ENCODE results near the gene ST7L. TPM values are rescaled to one million over a fixed set of nuclear protein-coding genes. Genes with fewer than 3 reads are reported as not detected.

ST7L gene
- total RNA-seq, 1 experiment from 2014 or later, result 17.5 TPM

GRCh38 chr1:112629256-112629655, 10.3 kb upstream of the ST7L start:
- H3K4me2 ChIP-seq (ENCODE audit: low read length), result no peak overlapping the region
- BruUV-seq (replicated peaks), result no TSS peak
- H4K20me1 ChIP-seq (ENCODE audit: low read length), result peaks cover 78% of the 10 kb centered on the region
- DNase-seq, result no peak
- no peak overlapping the region for H3K27ac ChIP-seq (ENCODE audit: low read length)
- TF ChIP-seq CTCF (conservative IDR thresholded peaks at IDR 0.05; ENCODE audit: low read depth, low read length) (no peak), EZH2 (IDR thresholded peaks at IDR 0.05; ENCODE audit: low read length, unreplicated experiment) (no peak), EZH2phosphoT487 (IDR thresholded peaks at IDR 0.05; ENCODE audit: borderline replicate concordance, low read length) (no peak)
- no peak overlapping the region for H3K9ac ChIP-seq (ENCODE audit: low read length)
- H3K9me3 ChIP-seq (ENCODE audit: low read length), result no peaks in the 10 kb centered on the region
- ChIA-PET POLR2A (ENCODE audit: unreplicated experiment) (no interaction called here), CTCF (no interaction called here)
- intact Hi-C loops (cut with micrococcal nuclease), result no loop called here
- no peak overlapping the region for H3K4me3 ChIP-seq (ENCODE audit: low read length)
- H3K36me3 ChIP-seq (ENCODE audit: low read depth, low read length), result peaks cover 22% of the 10 kb centered on the region; the same call in 1 of the 2 replicates
- H2AFZ ChIP-seq (ENCODE audit: low read length), result no peak overlapping the region
- H3K9me2 ChIP-seq (replicated peaks; ENCODE audit: low read length), result no peaks in the 10 kb centered on the region
- peaks cover 100% of the 10 kb centered on the region for H3K79me2 ChIP-seq (ENCODE audit: low read length)
- no peaks in the 10 kb centered on the region for H3F3A ChIP-seq (ENCODE audit: low read length, unreplicated experiment)
- no peaks in the 10 kb centered on the region for H3K4me1 ChIP-seq (ENCODE audit: insufficient read depth, low read length)
- ATAC-seq, result no peak
- no peaks in the 10 kb centered on the region for H3K27me3 ChIP-seq (ENCODE audit: low read length)

- Histone ChIP-seq H2AFZ (ENCODE audit: low read length) (no peak overlapping the region), H3K36me3 (ENCODE audit: low read depth, low read length) (peaks cover 22% of the 10 kb centered on the region; the same call in 1 of the 2 replicates), H3K4me2 (ENCODE audit: low read length) (no peak overlapping the region), H3K9ac (ENCODE audit: low read length) (no peak overlapping the region), H3K27me3 (ENCODE audit: low read length) (no peaks in the 10 kb centered on the region), H3F3A (ENCODE audit: low read length, unreplicated experiment) (no peaks in the 10 kb centered on the region), H3K9me2 (replicated peaks; ENCODE audit: low read length) (no peaks in the 10 kb centered on the region), H3K79me2 (ENCODE audit: low read length) (peaks cover 99% of the 10 kb centered on the region), H4K20me1 (ENCODE audit: low read length) (peaks cover 70% of the 10 kb centered on the region), H3K9me3 (ENCODE audit: low read length) (no peaks in the 10 kb centered on the region), H3K4me3 (ENCODE audit: low read length) (no peak overlapping the region), H3K4me1 (ENCODE audit: insufficient read depth, low read length) (no peaks in the 10 kb centered on the region), H3K27ac (ENCODE audit: low read length) (no peak overlapping the region)
- TF ChIP-seq CTCF (conservative IDR thresholded peaks at IDR 0.05; ENCODE audit: low read depth, low read length) (no peak), EZH2phosphoT487 (IDR thresholded peaks at IDR 0.05; ENCODE audit: borderline replicate concordance, low read length) (no peak), EZH2 (IDR thresholded peaks at IDR 0.05; ENCODE audit: low read length, unreplicated experiment) (no peak)
- ChIA-PET CTCF (no interaction called here), POLR2A (ENCODE audit: unreplicated experiment) (no interaction called here)
- ATAC-seq (no peak), DNase-seq (no peak)
- intact Hi-C loops (cut with micrococcal nuclease), result no loop called here
- BruUV-seq (replicated peaks), result no TSS peak
Observed at GRCh38 chr1:112628516-112628915, 9.6 kb upstream of the ST7L start.

GRCh38 chr1:112626887-112627286, 7.9 kb upstream of the ST7L start:
- TF ChIP-seq CTCF (conservative IDR thresholded peaks at IDR 0.05; ENCODE audit: low read depth, low read length), result no peak
- TF ChIP-seq EZH2phosphoT487 (IDR thresholded peaks at IDR 0.05; ENCODE audit: borderline replicate concordance, low read length), result no peak
- TF ChIP-seq EZH2 (IDR thresholded peaks at IDR 0.05; ENCODE audit: low read length, unreplicated experiment), result no peak
- Histone ChIP-seq H3K4me2 (ENCODE audit: low read length) (no peak overlapping the region), H3K27me3 (ENCODE audit: low read length) (no peaks in the 10 kb centered on the region), H3F3A (ENCODE audit: low read length, unreplicated experiment) (no peaks in the 10 kb centered on the region), H3K79me2 (ENCODE audit: low read length) (peaks cover 98% of the 10 kb centered on the region), H3K9me3 (ENCODE audit: low read length) (no peaks in the 10 kb centered on the region), H3K27ac (ENCODE audit: low read length) (no peak overlapping the region), H3K4me3 (ENCODE audit: low read length) (no peak overlapping the region), H3K9me2 (replicated peaks; ENCODE audit: low read length) (no peaks in the 10 kb centered on the region), H3K36me3 (ENCODE audit: low read depth, low read length) (peaks cover 22% of the 10 kb centered on the region; the same call in 1 of the 2 replicates), H3K4me1 (ENCODE audit: insufficient read depth, low read length) (peaks cover 7% of the 10 kb centered on the region), H4K20me1 (ENCODE audit: low read length) (peaks cover 67% of the 10 kb centered on the region), H2AFZ (ENCODE audit: low read length) (no peak overlapping the region), H3K9ac (ENCODE audit: low read length) (no peak overlapping the region)
- BruUV-seq (replicated peaks), result no TSS peak
- POLR2A ChIA-PET (ENCODE audit: unreplicated experiment), result no interaction called here
- DNase-seq (no peak), ATAC-seq (no peak)
- intact Hi-C loops (cut with micrococcal nuclease), result no loop called here
- CTCF ChIA-PET, result no interaction called here

Data from PC-3 (cell line).